ENCODE measurements around the gene KY. TPM values are rescaled to one million over a fixed set of nuclear protein-coding genes. Genes with fewer than 3 reads are reported as not detected.

The KY gene
- total RNA-seq, 2 donors from 2014 or later, result not detected

DNA sequence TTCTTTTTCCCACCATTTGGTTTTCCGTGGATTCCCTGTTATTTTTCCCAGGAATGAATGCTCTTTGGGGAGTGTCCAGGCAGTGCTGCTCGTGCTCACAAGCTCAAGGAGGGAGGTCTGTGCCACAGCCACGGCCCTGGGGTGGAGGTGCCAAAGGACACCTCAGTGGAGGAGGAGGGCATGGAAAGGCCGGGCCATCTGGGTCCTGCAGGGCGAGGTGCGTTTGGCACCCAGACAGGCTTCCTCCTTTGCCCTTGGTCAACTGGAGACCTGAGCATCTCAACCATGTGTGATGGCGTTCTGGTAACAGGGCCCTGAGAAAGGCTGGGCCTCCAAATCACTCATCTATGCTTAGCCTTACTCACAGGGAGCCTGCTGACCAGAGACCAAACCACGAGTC is 25.4 kb downstream of the KY start:
- H3K4me1 ChIP-seq (ENCODE audit: control insufficient read depth, insufficient read depth, low read length), result no peaks in the 10 kb centered on the region
- peak; percentile 27 for DNase-seq
- no peaks in the 10 kb centered on the region for H3K9me3 ChIP-seq (ENCODE audit: control insufficient read depth, low read length)
- H3K4me3 ChIP-seq (ENCODE audit: low read length), result no peak overlapping the region
- Mint-ChIP-seq H3K27ac (no peak overlapping the region), H3K4me1 (no peaks in the 10 kb centered on the region), H3K4me3 (no peak overlapping the region), H3K9me3 (no peaks in the 10 kb centered on the region), H3K36me3 (ENCODE audit: low read depth) (no peaks in the 10 kb centered on the region), H3K27me3 (ENCODE audit: insufficient read depth) (peaks cover 4% of the 10 kb centered on the region)
- H3K36me3 ChIP-seq (ENCODE audit: control insufficient read depth, insufficient read depth, low read length), result no peaks in the 10 kb centered on the region
- no peak overlapping the region for H3K9ac ChIP-seq (ENCODE audit: extremely low read depth, low read length, poor library complexity, severe bottlenecking)
- no peak overlapping the region for H3K27ac ChIP-seq (ENCODE audit: low read depth, low read length)
- H3K27me3 ChIP-seq (ENCODE audit: control insufficient read depth, insufficient read depth, low read length, poor library complexity, severe bottlenecking), result no peaks in the 10 kb centered on the region
- 71 to 79% methylated on average over 6 to 8 of the region's 8 CpGs for WGBS, 2 experiments (ENCODE audit: insufficient coverage in 1 of 2, insufficient read length in 1 of 2)
- TF ChIP-seq CTCF (conservative IDR thresholded peaks at IDR 0.05), result no peak

GRCh38 chr3:134624537-134625287 is 26.1 kb downstream of the KY start:
- H3K4me1 Mint-ChIP-seq, result no peaks in the 10 kb centered on the region
- H3K27me3 Mint-ChIP-seq (ENCODE audit: insufficient read depth), result peaks cover 4% of the 10 kb centered on the region
- no peak overlapping the region for H3K27ac ChIP-seq (ENCODE audit: low read depth, low read length)
- no peak overlapping the region for H3K4me3 ChIP-seq (ENCODE audit: low read length)
- H3K4me1 ChIP-seq (ENCODE audit: control insufficient read depth, insufficient read depth, low read length), result no peaks in the 10 kb centered on the region
- no peaks in the 10 kb centered on the region for H3K36me3 ChIP-seq (ENCODE audit: control insufficient read depth, insufficient read depth, low read length)
- no peak for TF ChIP-seq CTCF (conservative IDR thresholded peaks at IDR 0.05)
- H3K9me3 Mint-ChIP-seq, result no peaks in the 10 kb centered on the region
- no peaks in the 10 kb centered on the region for H3K9me3 ChIP-seq (ENCODE audit: control insufficient read depth, low read length)
- H3K9ac ChIP-seq (ENCODE audit: extremely low read depth, low read length, poor library complexity, severe bottlenecking), result no peak overlapping the region
- H3K27ac Mint-ChIP-seq, result no peak overlapping the region
- DNase-seq, result peak; percentile 17
- 90 to 100% methylated on average over 3 to 5 of the region's 5 CpGs for WGBS, 2 experiments (ENCODE audit: insufficient coverage in 1 of 2, insufficient read length in 1 of 2)
- H3K27me3 ChIP-seq (ENCODE audit: control insufficient read depth, insufficient read depth, low read length, poor library complexity, severe bottlenecking), result no peaks in the 10 kb centered on the region
- H3K4me3 Mint-ChIP-seq, result no peak overlapping the region
- H3K36me3 Mint-ChIP-seq (ENCODE audit: low read depth), result no peaks in the 10 kb centered on the region

DNA sequence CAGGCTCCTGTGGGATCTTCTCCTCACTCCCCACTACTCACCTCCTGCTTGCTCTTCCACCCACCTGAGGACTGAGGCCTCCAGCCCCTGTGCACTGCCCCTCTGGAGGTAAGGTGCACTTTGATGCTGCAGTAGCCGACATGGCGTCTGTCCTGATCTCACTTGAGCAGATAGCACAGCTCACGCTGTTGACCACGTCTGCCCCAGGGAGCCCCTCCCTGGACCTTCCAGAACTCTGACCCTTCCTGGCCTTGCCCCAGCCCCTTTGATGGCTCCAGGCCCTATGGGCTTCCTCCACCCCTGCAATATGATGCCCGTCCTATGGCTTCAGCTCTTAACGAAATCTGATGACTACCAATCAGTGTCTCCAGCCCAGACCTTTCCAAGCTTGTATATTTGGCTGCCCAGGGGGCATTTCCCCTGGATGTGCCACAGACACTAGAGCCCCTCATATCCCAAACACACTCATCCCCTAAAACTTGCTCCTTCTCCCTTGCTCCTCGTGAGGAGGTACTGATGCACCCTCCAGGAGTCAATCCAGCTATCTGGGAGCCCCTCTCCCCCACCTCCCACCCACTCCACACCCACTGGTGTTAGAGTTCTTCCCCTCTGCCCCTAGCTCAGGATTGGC is 27.1 kb downstream of the KY start:
- no peaks in the 10 kb centered on the region for H3K36me3 ChIP-seq (ENCODE audit: control insufficient read depth, insufficient read depth, low read length)
- peak; percentile 16 for DNase-seq
- H3K4me1 ChIP-seq (ENCODE audit: control insufficient read depth, insufficient read depth, low read length), result no peaks in the 10 kb centered on the region
- H3K4me1 Mint-ChIP-seq, result no peaks in the 10 kb centered on the region
- no peaks in the 10 kb centered on the region for H3K9me3 Mint-ChIP-seq
- H3K27ac Mint-ChIP-seq, result no peak overlapping the region
- no peaks in the 10 kb centered on the region for H3K9me3 ChIP-seq (ENCODE audit: control insufficient read depth, low read length)
- no peak overlapping the region for H3K4me3 Mint-ChIP-seq
- TF ChIP-seq CTCF (conservative IDR thresholded peaks at IDR 0.05), result no peak
- H3K27me3 Mint-ChIP-seq (ENCODE audit: insufficient read depth), result peaks cover 6% of the 10 kb centered on the region
- H3K4me3 ChIP-seq (ENCODE audit: low read length), result no peak overlapping the region
- no peaks in the 10 kb centered on the region for H3K27me3 ChIP-seq (ENCODE audit: control insufficient read depth, insufficient read depth, low read length, poor library complexity, severe bottlenecking)
- no peaks in the 10 kb centered on the region for H3K36me3 Mint-ChIP-seq (ENCODE audit: low read depth)
- no peak overlapping the region for H3K9ac ChIP-seq (ENCODE audit: extremely low read depth, low read length, poor library complexity, severe bottlenecking)
- WGBS, 2 experiments (ENCODE audit: insufficient coverage in 1 of 2, insufficient read length in 1 of 2), result 89 to 90% methylated on average over 7 of the region's 7 CpGs
- H3K27ac ChIP-seq (ENCODE audit: low read depth, low read length), result no peak overlapping the region

Data from endodermal cell (in vitro differentiated cells).